ENCODE results near the gene RFFL.

- TF ChIP-seq ZFX (IDR thresholded peaks at IDR 0.05), result no peak
- no peak for TF ChIP-seq CTCF (conservative IDR thresholded peaks at IDR 0.05)
Observed at GRCh38 chr17:35016369-35016768, 47.1 kb downstream of the RFFL start.
